RWPE2 (cell line): Measurements from ENCODE around the gene TMEM174.

Experiments used
- ATAC-seq: fragments of 200-7000 bp; cut with Tn5 transposase; 3 replicates; pipeline ENCODE4 v1.9.1; 2021; ENCODE audit warnings: low read depth
- DNase-seq: peaks from one replicate; pipeline ENCODE4 v3.0.0-alpha.2; 2020; ENCODE audit warnings: low spot score
- H3K27ac ChIP-seq: fragments of 450-650 bp; 2 replicates; pipeline ENCODE4 v1.5.1; 2017; ENCODE audit warnings: mild to moderate bottlenecking; ENCODE audit not compliant: poor library complexity, severe bottlenecking
- H3K27me3 ChIP-seq: fragments of 250-450 bp; sonication (Bioruptor Pico); 2 replicates; pipeline ENCODE4 v1.5.1; 2021; ENCODE audit warnings: mild to moderate bottlenecking, moderate library complexity; ENCODE audit not compliant: insufficient read depth, poor library complexity, severe bottlenecking
- H3K36me3 ChIP-seq: fragments of 250-450 bp; sonication (Bioruptor Pico); 2 replicates; pipeline ENCODE4 v1.5.1; 2020; ENCODE audit warnings: low read depth, mild to moderate bottlenecking, moderate library complexity
- H3K4me1 ChIP-seq: fragments of 250-450 bp; sonication (Bioruptor Pico); 2 replicates; pipeline ENCODE4 v1.5.1; 2021; ENCODE audit warnings: mild to moderate bottlenecking, moderate library complexity; ENCODE audit not compliant: insufficient read depth, poor library complexity, severe bottlenecking
- H3K4me3 ChIP-seq: fragments of 250-450 bp; sonication (Bioruptor Pico); 2 replicates; pipeline ENCODE4 v1.5.1; 2021; ENCODE audit warnings: mild to moderate bottlenecking, moderate library complexity; ENCODE audit not compliant: severe bottlenecking
- H3K9me3 ChIP-seq: fragments of 250-450 bp; sonication (Bioruptor Pico); 2 replicates; pipeline ENCODE4 v1.5.1; 2021; ENCODE audit warnings: mild to moderate bottlenecking, moderate library complexity; ENCODE audit not compliant: severe bottlenecking
- TF ChIP-seq, protein P1 (sequence below): fragments of 450-650 bp; IDR thresholded peaks from one replicate; pipeline ENCODE4 v1.5.1; 2017; ENCODE audit warnings: mild to moderate bottlenecking, moderate library complexity; ENCODE audit not compliant: poor library complexity, severe bottlenecking

The TMEM174 gene

DNA sequence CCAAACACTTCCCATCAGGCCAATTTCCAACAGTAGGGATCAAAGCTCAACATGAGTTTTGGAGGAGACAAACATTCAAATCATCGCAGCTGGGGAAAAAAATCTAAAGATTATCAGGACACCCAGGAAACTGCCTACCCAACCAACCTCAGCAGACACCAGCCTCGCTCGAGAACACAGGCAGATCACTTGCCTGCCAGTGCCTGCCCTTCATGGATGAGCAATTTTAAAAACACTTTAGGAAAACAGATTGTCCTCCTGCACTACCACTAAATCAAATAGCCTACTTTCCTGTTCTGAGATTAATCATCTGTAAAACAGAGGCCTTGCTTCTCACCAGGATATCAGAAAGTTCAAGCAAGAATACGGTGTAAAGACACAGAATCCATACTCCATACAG is 14.7 kb upstream of the TMEM174 start:
- Histone ChIP-seq H3K4me3 (no peak overlapping the region), H3K36me3 (no peaks in the 10 kb centered on the region), H3K4me1 (no peaks in the 10 kb centered on the region), H3K27me3 (no peaks in the 10 kb centered on the region), H3K9me3 (no peaks in the 10 kb centered on the region), H3K27ac (no peak overlapping the region)
- DNase-seq (no peak), ATAC-seq (no peak)
- TF ChIP-seq, protein P1, sequence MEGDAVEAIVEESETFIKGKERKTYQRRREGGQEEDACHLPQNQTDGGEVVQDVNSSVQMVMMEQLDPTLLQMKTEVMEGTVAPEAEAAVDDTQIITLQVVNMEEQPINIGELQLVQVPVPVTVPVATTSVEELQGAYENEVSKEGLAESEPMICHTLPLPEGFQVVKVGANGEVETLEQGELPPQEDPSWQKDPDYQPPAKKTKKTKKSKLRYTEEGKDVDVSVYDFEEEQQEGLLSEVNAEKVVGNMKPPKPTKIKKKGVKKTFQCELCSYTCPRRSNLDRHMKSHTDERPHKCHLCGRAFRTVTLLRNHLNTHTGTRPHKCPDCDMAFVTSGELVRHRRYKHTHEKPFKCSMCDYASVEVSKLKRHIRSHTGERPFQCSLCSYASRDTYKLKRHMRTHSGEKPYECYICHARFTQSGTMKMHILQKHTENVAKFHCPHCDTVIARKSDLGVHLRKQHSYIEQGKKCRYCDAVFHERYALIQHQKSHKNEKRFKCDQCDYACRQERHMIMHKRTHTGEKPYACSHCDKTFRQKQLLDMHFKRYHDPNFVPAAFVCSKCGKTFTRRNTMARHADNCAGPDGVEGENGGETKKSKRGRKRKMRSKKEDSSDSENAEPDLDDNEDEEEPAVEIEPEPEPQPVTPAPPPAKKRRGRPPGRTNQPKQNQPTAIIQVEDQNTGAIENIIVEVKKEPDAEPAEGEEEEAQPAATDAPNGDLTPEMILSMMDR = no peak

DNA sequence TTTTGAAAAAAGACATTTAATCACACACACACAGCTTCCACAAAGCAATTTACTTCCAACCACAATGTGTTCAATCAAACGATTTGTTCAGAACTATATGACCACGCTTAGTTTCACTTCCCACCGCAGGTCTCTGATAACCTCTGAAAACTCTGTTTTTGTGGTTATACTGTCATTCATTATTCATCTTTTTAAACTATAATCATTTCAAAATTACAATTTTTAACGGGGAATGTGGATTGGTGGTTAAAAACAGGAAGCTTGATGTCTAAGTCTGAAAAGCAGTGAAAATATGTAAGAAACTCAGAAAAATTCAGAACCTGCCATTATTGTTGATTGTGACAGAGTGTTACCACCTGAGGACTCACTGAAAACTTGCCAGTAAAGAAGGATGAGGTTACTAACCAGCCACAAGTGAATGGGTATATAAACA is 12.7 kb upstream of the TMEM174 start:
- H3K27ac ChIP-seq = no peak overlapping the region
- no peaks in the 10 kb centered on the region for H3K9me3 ChIP-seq
- DNase-seq = no peak
- no peaks in the 10 kb centered on the region for H3K27me3 ChIP-seq
- ATAC-seq = no peak
- H3K4me1 ChIP-seq = no peaks in the 10 kb centered on the region
- no peak overlapping the region for H3K4me3 ChIP-seq
- TF ChIP-seq, protein P1 = no peak
- no peaks in the 10 kb centered on the region for H3K36me3 ChIP-seq

DNA sequence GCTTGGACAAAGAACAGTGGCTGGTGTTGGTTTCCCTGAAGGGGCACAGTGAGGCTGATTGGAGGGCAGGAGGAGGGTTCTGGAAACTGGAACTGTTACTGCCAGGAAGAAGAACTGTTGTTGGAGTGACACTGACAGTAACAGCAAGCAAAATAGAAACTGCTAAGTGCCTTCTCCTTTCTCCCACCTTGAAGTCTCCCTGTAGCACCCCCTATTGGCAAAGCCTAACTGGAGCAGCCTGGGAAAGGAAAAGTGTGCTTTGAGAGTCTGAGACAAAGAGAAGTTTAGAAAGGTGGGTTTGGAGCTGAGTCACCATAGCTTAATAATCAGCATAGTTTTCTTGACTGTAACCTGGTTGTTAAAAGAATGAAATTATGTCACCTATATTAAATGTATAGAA is 2.5 kb upstream of the TMEM174 start:
- H3K9me3 ChIP-seq = no peaks in the 10 kb centered on the region
- TF ChIP-seq, protein P1 = no peak
- no peaks in the 10 kb centered on the region for H3K36me3 ChIP-seq
- H3K4me3 ChIP-seq = no peak overlapping the region
- no peaks in the 10 kb centered on the region for H3K27me3 ChIP-seq
- no peak for ATAC-seq
- H3K27ac ChIP-seq = no peak overlapping the region
- no peak for DNase-seq
- no peaks in the 10 kb centered on the region for H3K4me1 ChIP-seq

DNA sequence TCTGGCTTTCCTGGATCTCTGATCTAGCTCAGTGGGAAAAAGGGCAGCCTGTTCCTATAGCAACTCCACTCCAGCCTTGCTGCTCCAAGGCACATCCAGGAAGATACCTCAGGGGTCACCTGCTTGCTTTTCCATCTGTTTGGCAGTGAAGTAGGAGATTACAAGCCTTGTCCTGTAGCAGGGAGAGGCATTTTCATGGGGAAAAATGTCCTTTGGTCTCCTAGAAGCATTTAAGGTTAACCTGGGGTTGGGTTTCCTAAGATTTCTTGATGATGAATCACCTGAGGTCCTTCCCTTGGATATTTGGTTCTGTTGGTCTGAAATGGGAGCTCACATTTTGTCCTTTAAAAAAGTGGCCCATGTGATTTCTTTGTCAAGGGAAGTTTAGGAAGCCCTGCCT is 1.5 kb upstream of the TMEM174 start:
- 0 out of 3 replicates have a peak, but pooled peaks have one; percentile 54 for ATAC-seq
- H3K36me3 ChIP-seq = no peaks in the 10 kb centered on the region
- no peak overlapping the region for H3K27ac ChIP-seq
- no peaks in the 10 kb centered on the region for H3K4me1 ChIP-seq
- H3K9me3 ChIP-seq = no peaks in the 10 kb centered on the region
- TF ChIP-seq, protein P1 = no peak
- no peak for DNase-seq
- H3K27me3 ChIP-seq = no peaks in the 10 kb centered on the region
- H3K4me3 ChIP-seq = no peak overlapping the region

DNA sequence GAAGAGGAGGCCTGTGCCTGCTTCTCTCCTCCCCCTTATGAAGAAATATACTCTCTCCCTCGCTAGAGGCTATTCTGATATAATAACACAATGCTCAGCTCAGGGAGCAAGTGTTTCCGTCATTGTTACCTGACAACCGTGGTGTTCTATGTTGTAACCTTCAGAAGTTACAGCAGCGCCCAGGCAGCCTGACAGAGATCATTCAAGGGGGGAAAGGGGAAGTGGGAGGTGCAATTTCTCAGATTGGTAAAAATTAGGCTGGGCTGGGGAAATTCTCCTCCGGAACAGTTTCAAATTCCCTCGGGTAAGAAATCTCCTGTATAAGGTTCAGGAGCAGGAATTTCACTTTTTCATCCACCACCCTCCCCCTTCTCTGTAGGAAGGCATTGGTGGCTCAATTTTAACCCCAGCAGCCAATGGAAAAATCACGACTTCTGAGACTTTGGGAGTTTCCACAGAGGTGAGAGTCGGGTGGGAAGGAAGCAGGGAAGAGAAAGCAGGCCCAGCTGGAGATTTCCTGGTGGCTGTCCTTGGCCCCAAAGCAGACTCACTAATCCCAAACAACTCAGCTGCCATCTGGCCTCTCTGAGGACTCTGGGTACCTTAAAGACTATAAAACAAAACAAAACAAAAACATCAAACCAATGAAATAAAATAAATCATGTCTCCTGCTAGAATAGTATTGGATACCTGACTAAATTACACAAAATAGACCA is 1.3 kb downstream of the TMEM174 start:
- Histone ChIP-seq H3K9me3 (no peaks in the 10 kb centered on the region), H3K27ac (no peak overlapping the region), H3K4me3 (no peak overlapping the region), H3K4me1 (no peaks in the 10 kb centered on the region), H3K36me3 (no peaks in the 10 kb centered on the region), H3K27me3 (no peaks in the 10 kb centered on the region)
- DNase-seq (no peak), ATAC-seq (no peak)
- TF ChIP-seq, protein P1 = no peak
